DOHH2 (cell line): ENCODE results near the gene SF3B3.

Source experiments
- CTCF ChIP-seq: fragments of 200-600 bp; sonication (generic); IDR thresholded peaks from one replicate; pipeline ENCODE4 v1.5.1; 2014; ENCODE audit warnings: antibody characterized with exemption, mild to moderate bottlenecking, low read depth, low read length; ENCODE audit not compliant: poor library complexity, severe bottlenecking
- EZH2phosphoT487 ChIP-seq: fragments of 200-600 bp; sonication (generic); IDR thresholded peaks from 2 replicates; pipeline ENCODE4 v1.6.1; 2017; ENCODE audit warnings: borderline replicate concordance, mild to moderate bottlenecking, antibody characterized with exemption, low read length, moderate library complexity, mixed read lengths

- TF ChIP-seq CTCF (no peak), EZH2phosphoT487 (no peak)
These were observed 29.1 kb downstream of the SF3B3 start for GRCh38 chr16:70552675-70553074.
